Osteoblast (primary cell): ENCODE results near the gene ZNF487. TPM values are rescaled to one million over a fixed set of nuclear protein-coding genes. Genes with fewer than 3 reads are reported as not detected.
A peak's percentile ranks its signal among the peaks of the same experiment; 100 is the strongest.

Experiments
- DNase-seq: peaks from one replicate; pipeline ENCODE4 v3.0.0; 2011; ENCODE audit warnings: low spot score, mixed read lengths; ENCODE audit not compliant: insufficient read length; ENCODE audit errors: missing footprints
- H2AFZ ChIP-seq: 2 replicates; pipeline ENCODE4 v1.6.0; 2011; ENCODE audit warnings: mild to moderate bottlenecking, low read length
- H3K27ac ChIP-seq: 2 replicates; pipeline ENCODE4 v1.5.1; 2011; ENCODE audit warnings: mild to moderate bottlenecking, low read depth, low read length, moderate library complexity
- H3K27me3 ChIP-seq: 2 replicates; pipeline ENCODE4 v1.6.0; 2012; ENCODE audit warnings: mild to moderate bottlenecking, control low read depth, inconsistent platforms, low read length, moderate library complexity; ENCODE audit not compliant: insufficient read depth
- H3K36me3 ChIP-seq: 2 replicates; pipeline ENCODE4 v1.5.1; 2011; ENCODE audit warnings: mild to moderate bottlenecking, low read length, control low read depth, moderate library complexity; ENCODE audit not compliant: insufficient read depth
- H3K4me1 ChIP-seq: 2 replicates; pipeline ENCODE4 v1.5.1; 2011; ENCODE audit warnings: mild to moderate bottlenecking, low read length, control low read depth, moderate library complexity; ENCODE audit not compliant: insufficient read depth
- H3K4me2 ChIP-seq: 2 replicates; pipeline ENCODE4 v1.6.0; 2011; ENCODE audit warnings: mild to moderate bottlenecking, low read length; ENCODE audit not compliant: insufficient read depth
- H3K4me3 ChIP-seq: fragments of 200-600 bp; sonication (generic); 3 replicates; pipeline ENCODE4 v1.5.1; 2012; ENCODE audit warnings: mild to moderate bottlenecking, low read length, inconsistent platforms; ENCODE audit not compliant: insufficient read depth
- H3K79me2 ChIP-seq: 2 replicates; pipeline ENCODE4 v1.6.0; 2012; ENCODE audit warnings: mild to moderate bottlenecking, low read length, control low read depth, inconsistent platforms; ENCODE audit not compliant: insufficient read depth
- H3K9me3 ChIP-seq: 2 replicates; pipeline ENCODE4 v1.5.1; 2011; ENCODE audit warnings: low read depth, low read length, control low read depth
- H4K20me1 ChIP-seq: 2 replicates; pipeline ENCODE4 v1.6.0; 2012; ENCODE audit warnings: mild to moderate bottlenecking, low read length, control low read depth; ENCODE audit not compliant: insufficient read depth
- CTCF ChIP-seq: IDR thresholded peaks from 2 replicates; pipeline ENCODE4 v1.5.1; 2011; ENCODE audit warnings: mild to moderate bottlenecking, low read depth, low read length, moderate library complexity; ENCODE audit errors: extremely low read depth
- total RNA-seq: library from RNA; depleted of rRNA; stranded (reverse); fragments of >200 nt; gene quantifications from 2 replicates; pipeline ENCODE4 v1.2.3, GENCODE V29; 2012

Gene ZNF487
- total RNA-seq, 1 donor = 8.3 TPM

DNA sequence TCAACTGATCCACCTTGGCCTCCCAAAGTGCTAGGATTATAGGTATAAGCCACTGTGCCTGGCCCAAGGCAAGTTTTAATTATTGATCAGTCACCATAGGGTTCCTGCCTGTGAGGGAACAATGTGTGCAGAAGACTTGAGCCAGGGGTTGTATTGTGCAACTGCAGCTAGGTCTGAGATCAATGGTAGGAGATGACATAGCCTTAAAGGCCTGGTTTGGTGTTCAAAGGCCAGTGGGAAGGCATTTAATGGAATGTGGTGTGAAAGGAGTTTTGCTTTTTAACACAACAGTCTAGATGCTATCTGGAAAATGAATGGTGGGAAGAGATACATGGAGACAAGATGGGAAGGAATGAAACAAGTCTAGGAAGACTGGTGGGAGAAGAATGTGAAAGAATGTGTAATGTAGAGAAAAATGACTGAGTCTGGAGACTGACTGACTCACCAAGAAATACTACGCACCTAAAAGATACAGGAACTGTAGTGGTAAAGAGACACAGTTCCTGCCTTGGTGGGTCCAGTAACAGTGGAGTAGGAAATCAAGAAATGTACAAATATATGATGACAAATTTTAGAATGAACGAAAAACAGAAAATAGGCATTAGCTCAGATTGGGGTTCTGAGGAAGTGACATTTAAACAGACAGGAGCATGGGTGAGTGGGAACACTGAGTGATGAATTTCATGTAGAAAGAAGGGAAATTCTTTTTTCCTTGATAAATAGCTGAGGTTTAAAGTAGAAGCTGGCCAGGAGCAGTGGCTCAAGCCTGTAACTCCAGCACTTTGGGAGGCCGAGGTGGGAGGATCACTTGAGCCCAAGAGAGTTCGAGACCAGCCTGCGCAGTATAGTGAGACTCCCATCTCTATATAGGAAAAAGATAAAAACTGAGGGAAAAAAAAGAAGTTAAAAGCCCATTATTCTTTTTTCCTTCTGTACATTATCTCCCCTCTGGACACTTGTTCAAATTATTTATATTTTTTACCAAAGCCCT, 37.3 kb upstream of the ZNF487 start:
- H4K20me1 ChIP-seq = peaks cover 81% of the 10 kb centered on the region
- peaks cover 8% of the 10 kb centered on the region for H3K36me3 ChIP-seq
- no peak overlapping the region for H3K4me3 ChIP-seq
- H3K27ac ChIP-seq = peak overlapping the region; percentile 57
- peaks cover 47% of the 10 kb centered on the region for H3K4me1 ChIP-seq
- H3K79me2 ChIP-seq = peaks cover 98% of the 10 kb centered on the region
- H3K4me2 ChIP-seq = peak overlapping the region; percentile 3
- no peaks in the 10 kb centered on the region for H3K27me3 ChIP-seq
- no peaks in the 10 kb centered on the region for H3K9me3 ChIP-seq
- no peak for TF ChIP-seq CTCF
- peak; percentile 84 for DNase-seq
- H2AFZ ChIP-seq = no peak overlapping the region

- peak; percentile 78 for DNase-seq
- Histone ChIP-seq H3K36me3 (peaks cover 6% of the 10 kb centered on the region), H3K79me2 (peaks cover 98% of the 10 kb centered on the region), H3K4me1 (peaks cover 52% of the 10 kb centered on the region), H2AFZ (no peak overlapping the region), H3K4me3 (no peak overlapping the region), H3K27me3 (no peaks in the 10 kb centered on the region), H3K27ac (peak overlapping the region; percentile 31), H4K20me1 (peaks cover 80% of the 10 kb centered on the region), H3K9me3 (no peaks in the 10 kb centered on the region), H3K4me2 (no peak overlapping the region)
- TF ChIP-seq CTCF = no peak
Measured at GRCh38 chr10:43401627-43402026, 35.3 kb upstream of the ZNF487 start.

DNA sequence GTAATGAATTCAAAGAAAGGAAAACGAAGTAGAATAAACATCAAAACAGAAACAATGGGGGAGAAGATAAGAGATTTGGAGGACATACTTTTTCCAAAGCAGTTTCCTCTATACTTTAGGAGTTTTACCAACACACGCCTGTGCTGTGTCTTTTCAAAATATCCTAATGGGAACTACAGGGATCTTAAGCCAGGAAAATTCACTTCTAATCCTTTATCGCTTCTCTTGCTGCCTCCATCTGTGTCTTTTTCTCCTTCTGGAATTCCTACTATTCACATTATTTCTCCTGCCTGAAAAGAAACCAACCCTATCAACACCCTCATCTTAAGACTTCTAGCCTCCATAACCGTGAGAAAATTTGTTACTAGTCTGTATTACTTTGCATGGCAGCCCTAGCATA, 34.7 kb upstream of the ZNF487 start:
- H3K4me3 ChIP-seq = no peak overlapping the region
- peaks cover 52% of the 10 kb centered on the region for H3K4me1 ChIP-seq
- no peak for DNase-seq
- H3K4me2 ChIP-seq = no peak overlapping the region
- peak overlapping the region; percentile 31 for H3K27ac ChIP-seq
- H3K27me3 ChIP-seq = no peaks in the 10 kb centered on the region
- peaks cover 100% of the 10 kb centered on the region for H3K79me2 ChIP-seq
- H3K9me3 ChIP-seq = no peaks in the 10 kb centered on the region
- peaks cover 83% of the 10 kb centered on the region for H4K20me1 ChIP-seq
- peaks cover 6% of the 10 kb centered on the region for H3K36me3 ChIP-seq
- no peak overlapping the region for H2AFZ ChIP-seq
- TF ChIP-seq CTCF = no peak

DNA sequence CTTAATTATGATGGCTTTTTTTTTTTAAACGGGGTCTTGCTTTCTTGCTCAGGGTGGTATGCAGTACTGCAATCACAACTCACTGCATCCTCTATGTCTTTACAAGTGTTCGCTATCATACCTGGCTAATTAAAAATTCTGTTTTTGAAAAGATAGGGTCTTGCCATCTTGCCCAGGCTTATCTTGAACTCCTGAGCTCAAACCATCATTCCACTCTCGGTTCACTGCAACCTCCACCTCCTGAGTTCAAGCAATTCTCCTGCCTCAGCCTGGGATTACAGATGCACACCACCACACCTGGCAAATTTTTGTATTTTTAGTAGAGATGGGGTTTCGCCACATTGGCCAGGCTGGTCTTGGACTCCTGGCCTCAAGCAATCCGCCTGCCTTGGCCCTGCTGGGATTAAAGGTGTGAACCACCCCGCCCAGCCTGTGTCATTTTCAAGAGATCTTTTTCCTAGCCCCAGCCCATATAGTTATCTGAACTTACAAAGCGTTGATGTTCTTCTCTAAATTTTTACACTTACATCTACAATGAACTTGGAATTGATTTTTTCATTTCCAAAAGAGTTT, 33.9 kb upstream of the ZNF487 start:
- no peak for TF ChIP-seq CTCF
- no peaks in the 10 kb centered on the region for H3K9me3 ChIP-seq
- peaks cover 78% of the 10 kb centered on the region for H4K20me1 ChIP-seq
- H3K27ac ChIP-seq = no peak overlapping the region
- no peak overlapping the region for H3K4me2 ChIP-seq
- H3K27me3 ChIP-seq = no peaks in the 10 kb centered on the region
- no peak for DNase-seq
- no peak overlapping the region for H2AFZ ChIP-seq
- peaks cover 96% of the 10 kb centered on the region for H3K79me2 ChIP-seq
- H3K36me3 ChIP-seq = peaks cover 6% of the 10 kb centered on the region
- H3K4me3 ChIP-seq = no peak overlapping the region
- H3K4me1 ChIP-seq = peaks cover 45% of the 10 kb centered on the region
